Measurements from ENCODE around the gene PKN1.

PKN1 gene

GRCh38 chr19:14385492-14385891, 47.6 kb upstream of the PKN1 start:
- Histone ChIP-seq H3K4me3 (replicated peaks; ENCODE audit: insufficient read depth, low read length) (no peak overlapping the region), H3K27ac (replicated peaks) (peak overlapping the region; percentile 98), H3K27me3 (ENCODE audit: insufficient read depth, poor library complexity, severe bottlenecking) (no peaks in the 10 kb centered on the region)
- TF ChIP-seq POLR2AphosphoS5 (IDR thresholded peaks at IDR 0.05; ENCODE audit: low read depth) (peak; percentile 34; the same call in 1 of the 2 replicates), SPI1 (IDR thresholded peaks at IDR 0.05; ENCODE audit: borderline replicate concordance, low read depth) (no peak)
- no peak for DNase-seq (ENCODE audit: low read depth in 1 of 2, low spot score in 1 of 2)

- TF ChIP-seq GABPA (IDR thresholded peaks at IDR 0.05; ENCODE audit: low read depth) (no peak), CTCF (IDR thresholded peaks at IDR 0.05; ENCODE audit: insufficient read depth, low read length) (no peak), SPI1 (IDR thresholded peaks at IDR 0.05; ENCODE audit: borderline replicate concordance, low read depth) (no peak), REST (IDR thresholded peaks at IDR 0.05; ENCODE audit: insufficient replicate concordance, low read depth) (no peak), POLR2AphosphoS5 (IDR thresholded peaks at IDR 0.05; ENCODE audit: low read depth) (no peak)
- no peak overlapping the region for H3K4me3 ChIP-seq (replicated peaks; ENCODE audit: insufficient read depth, low read length)
These were observed 42.6 kb upstream of the PKN1 start for GRCh38 chr19:14390548-14390947.

GRCh38 chr19:14391156-14391821, 41.8 kb upstream of the PKN1 start:
- Histone ChIP-seq H3K4me3 (replicated peaks; ENCODE audit: insufficient read depth, low read length) (no peak overlapping the region), H3K27me3 (ENCODE audit: insufficient read depth, poor library complexity, severe bottlenecking) (no peaks in the 10 kb centered on the region), H3K27ac (replicated peaks) (no peak overlapping the region)
- TF ChIP-seq REST (IDR thresholded peaks at IDR 0.05; ENCODE audit: insufficient replicate concordance, low read depth) (no peak), CTCF (IDR thresholded peaks at IDR 0.05; ENCODE audit: insufficient read depth, low read length) (no peak), SPI1 (IDR thresholded peaks at IDR 0.05; ENCODE audit: borderline replicate concordance, low read depth) (no peak), POLR2AphosphoS5 (IDR thresholded peaks at IDR 0.05; ENCODE audit: low read depth) (no peak), GABPA (IDR thresholded peaks at IDR 0.05; ENCODE audit: low read depth) (no peak)
- no peak for DNase-seq (ENCODE audit: low read depth in 1 of 2, low spot score in 1 of 2)

More at GRCh38 chr19:14390548-14390947, 42.6 kb upstream of the PKN1 start:
- DNase-seq (ENCODE audit: low read depth in 1 of 2, low spot score in 1 of 2) = no peak
- H3K27ac ChIP-seq (replicated peaks) = no peak overlapping the region
- H3K27me3 ChIP-seq (ENCODE audit: insufficient read depth, poor library complexity, severe bottlenecking) = no peaks in the 10 kb centered on the region

GRCh38 chr19:14393329-14393728, 39.8 kb upstream of the PKN1 start:
- TF ChIP-seq GABPA (IDR thresholded peaks at IDR 0.05; ENCODE audit: low read depth) = no peak
- no peak for TF ChIP-seq REST (IDR thresholded peaks at IDR 0.05; ENCODE audit: insufficient replicate concordance, low read depth)
- no peak for TF ChIP-seq CTCF (IDR thresholded peaks at IDR 0.05; ENCODE audit: insufficient read depth, low read length)
- no peak for TF ChIP-seq POLR2AphosphoS5 (IDR thresholded peaks at IDR 0.05; ENCODE audit: low read depth)
- TF ChIP-seq SPI1 (IDR thresholded peaks at IDR 0.05; ENCODE audit: borderline replicate concordance, low read depth) = no peak
- Histone ChIP-seq H3K27ac (replicated peaks) (no peak overlapping the region), H3K27me3 (ENCODE audit: insufficient read depth, poor library complexity, severe bottlenecking) (no peaks in the 10 kb centered on the region), H3K4me3 (replicated peaks; ENCODE audit: insufficient read depth, low read length) (no peak overlapping the region)
- no peak for DNase-seq (ENCODE audit: low read depth in 1 of 2, low spot score in 1 of 2)

Measured in HL-60 (cell line).